ENCODE measurements around the gene EVA1A. TPM values are rescaled to one million over a fixed set of nuclear protein-coding genes. Genes with fewer than 3 reads are reported as not detected.

EVA1A gene
- total and polyA plus RNA-seq, 2 experiments from 2014 or later, result 4.6 to 7.9 TPM

DNA sequence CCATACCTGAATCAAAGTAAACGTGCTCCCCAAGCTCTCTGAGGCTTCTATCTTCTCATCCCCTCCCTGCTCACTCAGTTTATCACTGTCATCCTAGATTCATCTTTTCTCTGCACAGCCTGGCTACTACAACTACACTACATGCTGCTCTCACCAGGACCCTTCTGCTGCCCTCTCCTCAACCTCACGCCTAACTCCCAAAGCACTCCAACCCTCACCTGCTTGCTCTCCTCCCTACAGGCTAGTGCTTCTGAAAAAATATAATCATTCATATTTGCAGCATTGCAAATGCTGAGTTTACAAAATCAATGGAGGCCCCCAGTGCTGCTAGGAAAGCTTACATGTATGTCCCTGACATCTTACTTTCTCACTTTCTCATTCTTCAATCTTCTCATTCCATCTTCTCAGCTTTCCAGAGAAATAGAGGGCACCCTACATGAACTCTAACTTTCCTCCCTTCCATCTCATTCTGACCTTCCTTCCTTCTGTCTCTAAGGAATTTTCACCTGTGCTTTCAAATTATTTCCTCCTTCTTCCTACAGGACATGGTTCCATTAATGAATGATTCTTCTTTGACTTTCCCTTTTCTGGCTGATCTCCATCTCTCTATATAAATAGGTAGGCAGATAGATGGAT is 36.3 kb downstream of the EVA1A start:
- no peak overlapping the region for H3K4me3 ChIP-seq
- no peak overlapping the region for H2AFZ ChIP-seq
- no peaks in the 10 kb centered on the region for H4K20me1 ChIP-seq (replicated peaks; ENCODE audit: insufficient read depth)
- H3K9me2 ChIP-seq (ENCODE audit: insufficient read depth), result 0 out of 2 replicates have a peak, but pooled peaks cover 6% of the 10 kb centered on the region
- no peaks in the 10 kb centered on the region for H3K36me3 Mint-ChIP-seq (ENCODE audit: low read depth)
- H3K4me1 ChIP-seq (ENCODE audit: insufficient read depth), result peaks cover 11% of the 10 kb centered on the region
- H3K4me1 Mint-ChIP-seq, result peaks cover 15% of the 10 kb centered on the region
- H3K4me3 Mint-ChIP-seq, result no peak overlapping the region
- no peaks in the 10 kb centered on the region for H3K9me3 Mint-ChIP-seq
- ATAC-seq (no peak), DNase-seq (ENCODE audit: low spot score) (no peak)
- no peaks in the 10 kb centered on the region for H3F3A ChIP-seq (replicated peaks; ENCODE audit: low read depth)
- H3K79me2 ChIP-seq (replicated peaks; ENCODE audit: insufficient read depth), result no peaks in the 10 kb centered on the region
- H3K27ac ChIP-seq (ENCODE audit: low read depth), result no peak overlapping the region
- H3K27ac Mint-ChIP-seq, result no peak overlapping the region
- TF ChIP-seq ZNF114 (CRISPR knock-in tag; IDR thresholded peaks at IDR 0.05) (no peak), EZH2 (IDR thresholded peaks at IDR 0.05; ENCODE audit: low read depth, unreplicated experiment) (no peak), EZH2phosphoT487 (IDR thresholded peaks at IDR 0.05; ENCODE audit: unreplicated experiment) (no peak)
- no peaks in the 10 kb centered on the region for H3K36me3 ChIP-seq (ENCODE audit: insufficient read depth)
- no peaks in the 10 kb centered on the region for H3K27me3 ChIP-seq (ENCODE audit: insufficient read depth)
- peaks cover 2% of the 10 kb centered on the region for H3K27me3 Mint-ChIP-seq (ENCODE audit: insufficient read depth, low read depth, poor library complexity)
- H3K4me2 ChIP-seq, result no peak overlapping the region

DNA sequence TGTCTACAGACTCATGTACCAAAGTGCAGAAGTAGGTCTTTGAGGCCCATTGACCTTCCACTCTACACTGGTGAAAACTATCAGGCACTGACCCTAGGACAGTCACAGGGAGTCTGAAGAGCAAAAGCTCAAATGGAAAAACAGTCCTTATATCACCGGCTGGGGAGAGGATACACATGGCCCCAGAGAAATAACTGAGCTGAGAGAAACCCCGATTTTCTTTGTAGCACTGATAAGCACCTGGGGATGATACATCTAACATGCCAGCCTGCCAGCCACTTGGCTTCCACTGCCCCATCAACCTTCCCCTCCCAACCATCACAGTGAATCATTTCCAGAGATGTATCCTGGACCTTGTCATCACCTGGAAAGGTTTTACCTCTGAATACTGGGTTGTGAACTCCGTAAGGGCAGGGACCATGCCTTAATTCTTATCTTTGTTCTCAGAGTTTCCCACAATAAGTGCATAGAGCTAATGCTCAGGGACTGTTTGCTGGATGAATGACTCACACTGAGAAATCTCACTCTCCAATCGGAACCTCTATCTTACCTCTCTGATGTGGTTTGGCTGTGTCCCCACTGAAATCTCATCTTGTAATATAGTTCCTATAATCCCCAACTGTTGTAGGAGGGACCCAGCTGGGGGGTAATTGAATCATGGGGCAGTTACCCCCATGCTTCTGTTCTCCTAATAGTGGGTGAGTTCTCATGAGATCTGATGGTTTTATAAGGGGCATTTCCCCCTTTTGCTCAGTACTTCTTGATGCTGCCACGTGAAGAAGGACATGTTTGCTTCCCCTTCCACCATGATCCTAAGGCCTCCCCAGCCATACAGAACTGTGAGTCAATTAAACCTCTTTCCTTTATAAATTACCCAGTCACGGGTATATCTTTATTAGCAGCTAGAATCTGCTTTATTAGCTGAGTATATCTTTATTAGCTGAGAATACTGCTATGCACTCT is 37.1 kb downstream of the EVA1A start:
- H4K20me1 ChIP-seq (replicated peaks; ENCODE audit: insufficient read depth), result no peaks in the 10 kb centered on the region
- no peaks in the 10 kb centered on the region for H3K27me3 ChIP-seq (ENCODE audit: insufficient read depth)
- H3K36me3 ChIP-seq (ENCODE audit: insufficient read depth), result no peaks in the 10 kb centered on the region
- Mint-ChIP-seq H3K4me1 (peaks cover 9% of the 10 kb centered on the region), H3K36me3 (ENCODE audit: low read depth) (no peaks in the 10 kb centered on the region), H3K9me3 (no peaks in the 10 kb centered on the region), H3K27ac (no peak overlapping the region), H3K4me3 (no peak overlapping the region), H3K27me3 (ENCODE audit: insufficient read depth, low read depth, poor library complexity) (peaks cover 2% of the 10 kb centered on the region)
- H3K79me2 ChIP-seq (replicated peaks; ENCODE audit: insufficient read depth), result no peaks in the 10 kb centered on the region
- H3K4me2 ChIP-seq, result no peak overlapping the region
- no peak for ATAC-seq
- H2AFZ ChIP-seq, result no peak overlapping the region
- H3K27ac ChIP-seq (ENCODE audit: low read depth), result no peak overlapping the region
- 0 out of 2 replicates have a peak, but pooled peaks cover 6% of the 10 kb centered on the region for H3K9me2 ChIP-seq (ENCODE audit: insufficient read depth)
- H3F3A ChIP-seq (replicated peaks; ENCODE audit: low read depth), result no peaks in the 10 kb centered on the region
- peaks cover 8% of the 10 kb centered on the region for H3K4me1 ChIP-seq (ENCODE audit: insufficient read depth)
- no peak overlapping the region for H3K4me3 ChIP-seq
- DNase-seq (ENCODE audit: low spot score), result no peak
- TF ChIP-seq ZNF462 (CRISPR knock-in tag; IDR thresholded peaks at IDR 0.05) (no peak), ZNF331 (CRISPR knock-in tag; IDR thresholded peaks at IDR 0.05; ENCODE audit: low read depth) (no peak), POLR2AphosphoS5 (IDR thresholded peaks at IDR 0.05; ENCODE audit: low read depth) (no peak), NANOG (IDR thresholded peaks at IDR 0.05; ENCODE audit: borderline replicate concordance) (no peak), CREB1 (CRISPR knock-in tag; IDR thresholded peaks at IDR 0.05; ENCODE audit: low read depth) (no peak), JUNB (IDR thresholded peaks at IDR 0.05; ENCODE audit: unreplicated experiment) (no peak), CTCF (conservative IDR thresholded peaks at IDR 0.05; ENCODE audit: low read depth in 2 of 2) (no peak), EZH2phosphoT487 (IDR thresholded peaks at IDR 0.05; ENCODE audit: unreplicated experiment) (no peak), EZH2 (IDR thresholded peaks at IDR 0.05; ENCODE audit: low read depth, unreplicated experiment) (no peak)
- TF ChIP-seq, protein P1, sequence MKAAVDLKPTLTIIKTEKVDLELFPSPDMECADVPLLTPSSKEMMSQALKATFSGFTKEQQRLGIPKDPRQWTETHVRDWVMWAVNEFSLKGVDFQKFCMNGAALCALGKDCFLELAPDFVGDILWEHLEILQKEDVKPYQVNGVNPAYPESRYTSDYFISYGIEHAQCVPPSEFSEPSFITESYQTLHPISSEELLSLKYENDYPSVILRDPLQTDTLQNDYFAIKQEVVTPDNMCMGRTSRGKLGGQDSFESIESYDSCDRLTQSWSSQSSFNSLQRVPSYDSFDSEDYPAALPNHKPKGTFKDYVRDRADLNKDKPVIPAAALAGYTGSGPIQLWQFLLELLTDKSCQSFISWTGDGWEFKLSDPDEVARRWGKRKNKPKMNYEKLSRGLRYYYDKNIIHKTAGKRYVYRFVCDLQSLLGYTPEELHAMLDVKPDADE (IDR thresholded peaks at IDR 0.05), result no peak
